Measurements from ENCODE around the gene ANKRD42.

DNA sequence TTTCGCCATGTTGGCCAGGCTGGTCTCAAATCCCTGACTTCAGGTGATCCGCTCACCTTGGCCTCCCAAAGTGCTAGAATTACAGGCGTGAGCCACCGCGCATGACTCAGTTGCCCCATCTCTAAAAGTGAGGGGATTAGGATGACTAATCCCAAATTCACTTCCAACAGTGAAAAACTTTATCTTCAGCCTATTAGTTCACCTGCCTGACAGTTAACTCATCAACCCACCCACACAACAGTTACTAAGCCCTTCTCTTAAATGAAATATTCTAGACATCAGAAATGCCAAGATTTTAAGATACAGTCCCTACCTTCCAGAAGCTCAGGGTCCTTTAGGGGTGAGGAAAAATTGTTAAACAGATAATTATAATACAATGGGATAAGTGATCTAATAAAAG lies 2.0 kb upstream of the ANKRD42 start:
- TF ChIP-seq, protein P1, sequence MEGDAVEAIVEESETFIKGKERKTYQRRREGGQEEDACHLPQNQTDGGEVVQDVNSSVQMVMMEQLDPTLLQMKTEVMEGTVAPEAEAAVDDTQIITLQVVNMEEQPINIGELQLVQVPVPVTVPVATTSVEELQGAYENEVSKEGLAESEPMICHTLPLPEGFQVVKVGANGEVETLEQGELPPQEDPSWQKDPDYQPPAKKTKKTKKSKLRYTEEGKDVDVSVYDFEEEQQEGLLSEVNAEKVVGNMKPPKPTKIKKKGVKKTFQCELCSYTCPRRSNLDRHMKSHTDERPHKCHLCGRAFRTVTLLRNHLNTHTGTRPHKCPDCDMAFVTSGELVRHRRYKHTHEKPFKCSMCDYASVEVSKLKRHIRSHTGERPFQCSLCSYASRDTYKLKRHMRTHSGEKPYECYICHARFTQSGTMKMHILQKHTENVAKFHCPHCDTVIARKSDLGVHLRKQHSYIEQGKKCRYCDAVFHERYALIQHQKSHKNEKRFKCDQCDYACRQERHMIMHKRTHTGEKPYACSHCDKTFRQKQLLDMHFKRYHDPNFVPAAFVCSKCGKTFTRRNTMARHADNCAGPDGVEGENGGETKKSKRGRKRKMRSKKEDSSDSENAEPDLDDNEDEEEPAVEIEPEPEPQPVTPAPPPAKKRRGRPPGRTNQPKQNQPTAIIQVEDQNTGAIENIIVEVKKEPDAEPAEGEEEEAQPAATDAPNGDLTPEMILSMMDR (conservative IDR thresholded peaks at IDR 0.05 in 1 of 2, IDR thresholded peaks at IDR 0.05 in 1 of 2; ENCODE audit: low read depth in 1 of 2, low read length in 2 of 2), result no peak
- TF ChIP-seq EZH2 (IDR thresholded peaks at IDR 0.05; ENCODE audit: low read length, missing control alignments), result no peak
